IPS DF 4.7 (cell line): ENCODE measurements around the gene PSMB5.

Experiments
- DNase-seq: peaks from one replicate; pipeline ENCODE4 v3.0.0-alpha.2; 2013; ENCODE audit warnings: low spot score; ENCODE audit errors: extremely low read depth

Gene PSMB5

DNA sequence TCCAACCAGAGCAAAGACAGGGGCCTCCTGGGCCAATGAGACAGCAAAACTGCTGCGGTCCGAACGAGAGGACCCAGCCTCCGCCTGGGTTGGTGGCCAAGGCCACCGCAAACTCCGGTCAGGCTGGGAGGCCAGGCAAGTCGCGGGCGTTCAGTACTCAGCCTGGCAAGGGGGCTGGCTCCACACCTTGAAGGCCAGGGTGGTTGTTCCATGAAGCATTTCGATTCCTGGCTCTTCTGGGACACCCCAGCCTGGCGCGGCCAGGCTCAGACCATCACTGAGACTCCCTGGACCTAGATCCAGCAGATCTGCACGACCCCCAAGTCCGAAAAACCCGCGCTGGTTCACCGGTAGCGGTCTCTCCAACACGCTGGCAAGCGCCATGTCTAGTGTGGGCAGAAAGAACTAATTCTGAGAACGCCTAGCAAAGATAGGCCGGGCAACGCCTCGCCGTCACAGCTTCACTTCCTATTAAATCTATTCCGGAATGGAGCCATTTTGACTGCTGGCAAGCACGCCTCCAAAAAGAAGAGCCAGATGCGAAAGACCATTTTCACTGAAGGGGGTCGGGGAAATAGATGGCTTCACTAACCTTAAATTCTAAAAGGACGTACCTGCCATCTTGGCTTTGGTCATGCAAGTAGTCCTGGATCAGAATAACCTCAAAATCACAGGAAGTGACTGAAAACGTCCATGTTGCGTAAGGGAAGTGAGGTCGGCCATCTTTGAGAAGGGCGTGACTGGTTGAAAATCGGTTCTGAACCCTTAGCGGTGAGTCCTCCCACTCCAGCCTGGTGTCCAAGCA, at the start of gene PSMB5:
TSS of gene PSMB5 (minus strand) at position 403 of the 805 bp plus-strand sequence. CDS start at position 384, 19 bp downstream.
- peak; percentile 96 for DNase-seq

DNA sequence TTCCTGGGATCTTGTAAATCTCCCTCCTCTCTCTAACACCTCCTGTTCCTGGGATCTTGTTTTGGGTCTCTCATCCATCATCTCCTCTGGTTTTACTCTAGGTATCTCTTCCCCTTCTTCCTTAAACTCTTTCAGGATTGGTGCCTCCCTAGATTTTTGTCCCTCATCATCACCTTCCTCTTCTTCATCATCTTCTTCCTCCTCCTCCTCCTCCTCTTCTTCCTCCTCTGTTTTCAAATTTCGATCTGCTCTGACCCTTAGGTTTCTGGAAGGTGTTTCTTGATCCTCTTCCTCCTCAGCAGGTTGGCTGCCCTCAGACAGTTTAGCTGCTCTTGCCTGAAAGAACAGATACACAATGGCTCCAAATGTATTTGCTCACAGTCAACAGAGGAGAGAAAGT, 45.8 kb upstream of the PSMB5 start:
- DNase-seq, result no peak

DNA sequence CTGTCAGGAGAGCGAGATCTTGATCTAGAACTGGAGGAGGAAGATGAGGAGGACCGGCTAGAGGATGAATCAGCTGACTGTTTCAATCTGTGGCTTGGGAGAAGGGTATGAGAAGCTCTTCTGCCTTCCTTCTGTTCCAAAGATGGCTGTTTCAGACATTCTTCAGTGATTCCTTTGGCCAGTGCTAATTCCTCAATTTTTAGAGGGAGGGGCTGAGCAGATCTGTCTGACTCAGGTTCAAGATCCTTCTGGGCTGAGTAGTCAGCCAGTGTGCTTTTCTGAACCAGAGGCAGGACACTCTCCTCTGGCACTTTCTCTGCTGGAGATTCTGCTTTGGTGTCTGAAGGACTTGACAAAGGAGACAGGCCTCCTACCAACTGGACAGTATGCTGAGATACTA, 45.0 kb upstream of the PSMB5 start:
- no peak for DNase-seq

DNA sequence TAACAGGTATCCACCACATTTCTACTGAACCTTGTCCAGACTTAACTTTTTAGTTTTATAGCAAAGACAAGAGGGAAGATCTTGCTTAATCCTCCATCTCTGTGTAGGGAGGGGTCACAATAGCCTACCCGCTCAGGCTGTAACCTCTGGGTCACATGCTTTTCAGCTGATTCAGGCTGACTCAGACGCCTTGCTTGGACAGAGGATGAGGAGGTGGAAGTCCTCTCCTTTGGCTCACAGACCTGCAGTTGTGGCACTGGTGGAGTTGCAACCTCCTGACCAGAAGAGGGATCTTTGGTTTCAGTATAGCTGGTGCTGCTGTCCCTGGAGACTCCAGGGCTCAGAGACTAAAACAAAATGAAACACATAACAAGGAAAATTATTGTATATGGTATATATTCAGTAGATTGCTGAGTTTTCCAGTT, 44.0 kb upstream of the PSMB5 start:
- no peak for DNase-seq

DNA sequence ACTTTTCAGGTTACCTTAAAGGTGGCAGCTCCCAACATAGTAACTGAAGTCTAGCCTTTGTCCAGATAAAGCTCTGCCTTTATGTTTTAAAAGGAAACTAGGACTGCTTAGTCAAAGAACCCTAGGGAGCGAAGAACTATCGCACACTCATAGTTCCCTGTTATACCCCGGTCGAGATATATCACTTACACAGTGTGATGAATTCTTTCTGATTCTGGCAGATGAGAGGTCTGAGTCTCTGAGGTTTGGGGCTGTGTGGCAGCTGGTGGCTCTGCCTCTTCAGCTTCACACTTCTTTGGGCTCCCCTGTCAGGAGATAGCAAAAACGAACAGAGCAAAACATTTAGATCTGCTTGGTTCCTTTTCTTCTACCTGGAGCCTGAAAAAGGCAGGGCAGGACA, 43.3 kb upstream of the PSMB5 start:
- no peak for DNase-seq

DNA sequence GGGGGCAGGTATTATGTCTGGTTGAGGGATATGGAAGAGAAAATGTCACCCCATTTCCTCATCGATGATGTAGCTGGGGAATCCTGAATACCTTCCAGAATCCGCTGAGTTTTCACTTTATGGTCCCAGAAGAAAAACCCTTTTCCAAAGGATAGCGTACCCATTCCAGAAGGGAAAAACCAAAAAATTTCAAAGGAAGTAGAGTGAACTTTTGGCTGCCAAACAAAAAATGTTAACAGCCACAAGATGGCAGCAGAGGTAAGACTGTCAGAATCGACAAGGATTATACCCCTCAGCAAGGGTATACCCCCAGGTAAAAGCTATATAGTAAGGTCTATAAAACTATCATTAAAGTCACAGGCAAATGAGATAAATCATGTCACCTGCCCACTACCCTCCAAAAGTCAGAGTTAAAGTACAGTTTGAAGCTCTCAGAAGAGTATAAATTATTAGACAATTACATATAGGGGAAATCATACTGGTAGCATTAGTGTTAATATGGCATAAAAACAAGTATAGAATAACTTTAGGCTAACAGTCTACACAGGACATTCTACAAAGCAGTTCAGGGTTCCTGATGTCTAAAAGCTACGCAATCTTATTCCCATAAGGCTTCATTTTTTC, 42.2 kb upstream of the PSMB5 start:
- DNase-seq, result no peak

DNA sequence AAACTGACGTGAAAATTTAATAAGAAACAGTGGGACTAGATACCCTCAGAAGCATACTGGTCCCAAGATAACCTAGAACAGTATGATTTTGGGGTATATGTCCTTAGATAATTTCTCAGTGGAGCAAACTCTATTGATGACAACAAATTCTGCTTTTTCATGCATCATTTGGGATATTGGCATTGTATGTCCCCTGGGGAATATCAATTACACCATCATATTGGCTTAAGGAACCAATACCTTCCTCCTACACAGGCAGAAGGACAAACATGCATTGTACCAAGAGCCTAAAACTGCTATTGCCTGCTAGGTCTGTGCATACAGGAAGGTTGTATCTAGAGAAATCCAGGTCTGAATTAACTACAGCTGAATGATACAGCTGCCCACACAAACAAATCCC, 40.2 kb upstream of the PSMB5 start:
- no peak for DNase-seq

DNA sequence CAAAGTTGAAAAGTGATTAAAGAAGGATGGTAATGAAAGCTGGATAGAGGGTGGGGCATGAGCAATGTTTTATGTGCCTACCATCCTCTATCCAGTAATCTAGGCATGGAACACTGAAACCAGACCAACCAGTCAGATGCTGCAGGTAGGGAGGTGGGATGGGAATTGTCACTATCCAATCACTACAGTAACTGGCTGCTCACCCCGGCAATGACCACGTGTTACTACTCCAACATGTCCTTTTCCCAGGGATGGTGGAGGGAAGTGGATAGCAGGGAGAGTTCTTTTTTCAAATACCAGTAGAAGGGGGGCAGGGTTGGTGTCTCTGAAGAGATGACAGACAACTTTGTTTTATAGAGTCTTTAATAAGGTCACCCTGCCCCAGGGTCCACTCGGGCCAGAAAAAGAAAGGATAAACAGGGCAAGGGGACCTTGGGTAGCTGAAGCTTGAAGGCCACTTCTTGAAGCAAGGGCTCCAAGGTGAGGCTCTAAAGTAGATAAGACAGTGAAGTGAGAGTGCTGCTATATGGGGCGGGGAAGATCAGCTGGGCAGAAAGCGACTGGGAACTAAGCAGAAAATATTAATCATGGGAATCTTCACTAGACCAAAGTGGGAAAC, 37.3 kb upstream of the PSMB5 start:
- no peak for DNase-seq

DNA sequence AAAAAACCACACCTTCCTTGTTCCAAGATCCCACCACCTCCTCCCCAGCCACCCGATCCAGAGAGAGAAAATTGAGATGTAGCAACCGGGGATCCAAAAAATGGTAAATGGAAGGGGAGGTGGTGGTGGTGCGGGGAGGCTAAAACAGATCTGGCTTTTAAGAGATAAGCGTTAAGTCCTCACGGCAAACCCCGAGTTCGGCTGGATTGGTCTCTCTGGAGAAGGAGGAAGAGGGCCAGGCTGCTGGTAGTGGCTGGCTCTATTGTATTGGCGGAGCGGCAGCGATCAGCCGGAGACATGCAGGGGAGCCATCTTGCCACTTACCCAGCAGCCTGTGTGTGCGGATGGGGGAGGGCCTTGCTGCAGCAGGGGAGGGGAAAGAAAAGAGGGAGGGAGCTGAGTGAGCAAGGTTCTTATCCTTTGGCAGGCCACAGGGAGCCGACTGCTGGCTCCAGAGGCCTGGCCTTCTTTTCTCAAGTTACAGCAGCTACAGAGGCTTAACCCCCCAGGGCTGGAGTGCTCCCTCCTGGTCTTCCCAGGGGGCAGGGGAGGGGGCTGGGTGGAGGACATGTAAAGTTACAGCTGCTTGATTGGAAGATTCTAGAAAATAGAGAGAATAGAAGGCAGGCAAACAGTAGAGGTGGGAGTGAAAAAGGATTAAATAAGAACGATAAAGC, 36.7 kb upstream of the PSMB5 start:
- no peak for DNase-seq

DNA sequence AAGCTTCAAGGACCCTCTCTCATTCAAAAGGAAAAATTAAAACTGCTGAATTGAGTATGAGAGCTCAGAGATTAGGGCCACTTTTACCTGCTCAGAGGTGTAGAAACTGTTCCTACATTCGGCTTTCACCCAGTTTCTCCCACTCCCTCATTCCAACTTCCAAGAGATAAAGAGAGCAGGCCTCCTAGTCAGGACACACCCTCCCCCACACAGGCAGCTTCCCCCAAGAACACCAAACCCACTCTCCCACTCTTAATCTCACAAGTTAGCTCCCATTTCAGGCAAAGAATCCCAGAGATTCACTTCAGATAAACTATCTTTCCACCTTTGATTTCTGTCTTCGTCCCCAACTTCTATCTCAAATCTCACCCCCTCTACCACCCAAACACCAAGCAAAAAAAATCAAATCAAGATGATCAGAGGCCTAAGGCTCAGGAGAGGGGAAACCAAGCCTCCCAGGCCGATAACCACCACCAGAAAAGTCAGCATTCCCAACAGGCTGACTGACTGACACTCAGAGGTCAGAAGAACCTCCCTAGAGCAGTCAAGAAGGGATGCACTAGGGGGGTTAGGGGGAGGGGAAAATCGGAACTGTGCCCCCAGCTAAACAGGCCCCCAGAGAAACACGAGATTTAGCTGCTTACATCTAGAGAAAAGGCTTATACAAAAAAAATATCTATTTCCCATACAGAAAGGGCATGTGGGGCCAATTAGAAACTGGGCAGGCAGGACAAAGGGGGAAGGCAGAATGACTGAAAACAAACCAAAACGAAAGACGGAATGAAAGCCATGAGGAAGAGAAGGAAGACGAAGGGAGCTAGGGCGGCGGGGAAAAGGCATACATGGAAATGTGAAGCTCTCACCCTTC, 35.8 kb upstream of the PSMB5 start:
- DNase-seq, result no peak

DNA sequence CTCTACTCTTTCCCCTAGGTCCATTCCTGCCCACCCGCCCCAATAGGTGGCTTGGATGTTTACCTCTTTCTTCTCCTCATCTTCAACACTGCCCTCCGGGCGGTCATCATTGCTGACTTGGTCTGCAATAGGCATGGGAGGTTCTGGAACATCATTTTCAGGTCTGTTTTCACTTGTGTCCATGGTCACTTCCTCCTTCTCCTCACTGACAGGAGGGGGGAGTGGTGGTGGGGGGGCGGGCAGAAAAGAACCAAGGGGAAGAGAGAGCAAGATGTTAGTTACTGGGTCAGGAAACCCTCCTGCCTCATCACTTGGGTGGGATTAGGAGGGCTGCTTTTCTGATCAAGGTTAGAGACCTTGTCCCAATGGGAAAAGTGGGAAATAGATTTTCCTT, 34.7 kb upstream of the PSMB5 start:
- no peak for DNase-seq

DNA sequence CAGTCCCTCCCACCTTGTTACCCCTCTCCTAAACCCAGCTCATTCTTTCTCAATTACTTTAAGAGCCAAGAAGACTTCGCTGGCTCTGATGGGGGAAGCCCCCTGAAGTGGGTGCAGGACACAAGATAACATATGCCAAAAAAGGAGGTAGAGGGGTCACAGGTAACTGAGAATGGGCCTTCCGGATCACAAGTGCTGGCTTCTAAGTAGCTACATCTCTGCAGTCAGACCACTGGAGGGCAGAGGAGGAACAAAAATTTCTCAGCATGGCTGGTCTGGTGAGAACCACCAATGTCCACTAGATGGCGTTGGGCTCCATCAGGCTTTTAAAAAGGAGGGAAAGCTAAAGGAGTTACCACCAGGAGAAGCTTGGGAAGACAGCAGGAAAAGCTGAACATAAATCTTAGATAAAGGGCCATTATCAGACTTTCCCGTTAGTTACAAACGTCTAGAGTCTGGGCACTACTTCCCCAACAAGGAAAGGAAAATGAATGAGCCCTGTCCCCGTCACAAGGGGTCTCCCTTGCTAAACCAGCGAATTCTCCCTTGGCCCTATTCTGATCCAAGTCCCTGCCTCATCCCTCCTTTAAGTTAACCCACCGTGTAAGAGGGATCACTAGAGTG, 34.2 kb upstream of the PSMB5 start:
- peak; percentile 87 for DNase-seq

DNA sequence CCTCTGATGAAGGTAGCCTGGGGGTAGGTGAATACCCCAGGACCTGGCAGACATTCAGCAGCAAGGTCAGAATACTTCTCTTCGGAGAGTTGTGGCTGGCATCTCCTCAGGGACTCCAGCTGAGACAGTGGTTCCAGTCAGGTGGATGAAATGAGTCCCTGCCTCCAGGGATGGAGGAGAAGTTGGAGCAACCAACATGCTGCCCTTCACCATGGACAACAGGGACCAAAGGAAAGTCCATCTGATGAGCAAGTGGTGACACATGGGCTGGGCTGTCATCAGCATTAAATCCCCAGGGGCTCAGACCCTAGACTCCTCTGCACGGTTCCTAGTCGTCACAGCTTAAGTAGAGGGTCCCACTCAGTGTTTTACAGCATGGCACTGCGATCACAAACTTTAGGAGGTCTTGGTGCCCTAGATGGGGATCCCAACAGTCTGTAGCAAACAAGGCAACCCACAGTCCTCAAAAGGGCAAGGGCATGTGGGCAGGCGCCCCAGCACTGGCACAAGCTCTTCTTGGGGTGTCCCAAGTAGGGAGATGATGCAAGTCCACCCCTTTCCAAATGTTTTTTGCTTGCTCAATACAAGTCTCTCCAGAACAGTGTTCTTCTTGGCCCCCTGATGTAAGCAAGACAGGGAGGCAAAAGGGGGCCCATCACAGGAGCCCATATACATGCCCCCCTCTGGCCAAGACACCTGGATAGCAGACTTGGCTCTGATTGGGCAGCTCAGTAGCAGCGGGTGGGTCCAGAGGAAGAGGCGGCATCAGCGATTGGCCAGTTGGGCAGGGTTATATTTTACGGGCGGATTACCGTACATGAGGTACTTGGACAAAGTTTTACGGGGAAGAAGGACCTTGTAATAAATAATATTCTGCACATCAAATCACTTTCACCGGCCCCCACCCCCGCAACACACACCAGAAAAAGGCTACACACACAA, 33.4 kb upstream of the PSMB5 start:
- DNase-seq, result no peak

DNA sequence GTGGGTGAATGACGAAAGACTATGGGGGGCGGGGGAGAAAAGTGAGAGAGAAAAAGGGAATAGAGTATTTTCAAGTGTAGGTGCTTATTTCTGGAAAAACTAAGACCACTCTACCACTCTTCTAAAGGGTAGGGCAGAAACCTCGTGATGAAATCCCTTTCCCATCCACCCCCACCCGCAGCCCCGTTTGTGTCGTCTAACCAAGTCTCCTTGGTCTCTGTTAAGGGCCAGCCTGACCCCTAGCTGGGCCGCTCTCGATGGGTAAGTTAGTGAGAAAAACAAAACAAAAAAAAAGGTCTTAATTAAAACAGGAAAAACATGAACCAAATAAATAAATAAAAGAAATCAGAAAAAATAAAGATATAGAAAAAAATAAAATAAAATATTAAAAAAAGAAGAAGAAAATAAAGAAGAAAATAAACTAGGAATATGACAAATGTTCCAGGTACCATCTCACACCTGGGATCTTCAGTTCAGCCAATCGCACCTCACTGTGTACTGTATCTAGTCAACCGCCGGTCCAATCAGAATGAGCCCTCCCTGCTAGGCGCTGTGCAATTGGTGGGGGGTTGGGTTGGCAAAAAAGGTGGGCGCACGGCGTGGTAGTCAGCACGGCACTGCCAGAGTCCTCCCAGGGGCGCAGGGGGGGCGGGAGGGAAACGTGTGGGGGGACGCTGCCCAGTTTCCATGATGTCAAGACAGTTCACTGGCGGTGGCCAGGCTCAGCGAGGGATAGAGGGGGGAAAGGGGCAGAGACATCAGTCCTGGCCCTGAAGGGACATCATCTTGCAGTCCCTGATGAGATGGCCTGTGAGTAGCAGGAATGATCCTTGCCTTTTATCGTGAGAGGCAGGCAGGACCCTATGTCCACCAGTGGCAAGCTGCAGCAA, 32.4 kb upstream of the PSMB5 start:
- no peak for DNase-seq

DNA sequence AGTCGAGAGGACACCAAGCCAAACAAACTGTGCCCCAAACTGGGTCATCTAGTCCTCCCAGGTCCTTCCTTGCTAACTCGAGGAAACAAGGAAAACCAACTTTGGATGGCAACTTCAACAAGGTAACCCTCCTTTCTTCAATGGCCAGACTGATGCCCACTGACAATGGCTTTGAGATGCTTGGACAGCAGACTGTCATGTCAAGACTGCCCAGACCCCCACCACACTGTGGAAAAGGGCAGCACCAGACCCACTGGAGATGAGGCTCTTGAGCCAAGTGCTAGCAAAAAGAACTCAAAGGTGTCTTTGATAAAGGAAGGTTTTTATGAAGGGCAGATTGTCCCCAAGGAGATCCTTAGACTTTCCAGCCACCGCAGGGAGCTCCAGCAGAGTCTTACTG, 31.7 kb upstream of the PSMB5 start:
- DNase-seq, result no peak

DNA sequence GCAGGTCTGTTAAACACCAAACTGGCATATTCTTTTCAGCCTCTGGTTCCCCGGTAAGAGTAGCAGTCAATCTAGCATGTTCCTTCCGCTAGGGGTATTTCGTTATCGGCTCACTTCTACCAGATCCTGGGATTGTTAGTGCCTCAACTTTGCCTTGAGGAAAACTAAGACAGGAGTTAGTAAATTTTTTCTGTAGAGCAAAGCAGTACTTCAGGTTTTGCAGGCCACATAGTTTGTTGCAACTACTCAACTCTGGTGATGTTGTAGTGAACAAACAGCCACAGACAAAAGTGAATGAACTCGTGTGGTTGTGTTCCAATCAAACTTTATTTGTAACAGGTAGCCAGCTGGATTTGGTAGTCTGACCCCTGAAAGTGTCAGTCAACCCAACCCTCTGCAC, 28.9 kb upstream of the PSMB5 start:
- DNase-seq, result no peak

DNA sequence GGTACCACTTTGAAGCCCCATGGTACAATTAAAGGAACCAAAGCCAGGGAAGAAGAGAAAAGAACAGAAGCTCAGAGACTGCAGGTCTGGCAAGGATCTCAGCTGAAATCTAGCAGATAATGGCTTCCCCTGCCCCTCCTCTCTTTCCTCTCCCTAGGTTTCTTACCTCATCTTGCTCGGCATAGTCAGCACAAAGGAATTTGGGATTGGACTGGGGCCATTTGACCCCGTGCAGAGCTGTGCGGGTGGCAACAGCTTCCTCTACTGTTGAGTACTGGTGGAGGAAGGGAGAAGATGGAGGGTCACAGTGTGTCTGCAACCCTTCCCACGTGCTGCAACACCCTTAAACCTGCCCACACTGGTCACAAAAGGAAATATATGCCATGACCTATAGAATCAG, 27.3 kb upstream of the PSMB5 start:
- no peak for DNase-seq

DNA sequence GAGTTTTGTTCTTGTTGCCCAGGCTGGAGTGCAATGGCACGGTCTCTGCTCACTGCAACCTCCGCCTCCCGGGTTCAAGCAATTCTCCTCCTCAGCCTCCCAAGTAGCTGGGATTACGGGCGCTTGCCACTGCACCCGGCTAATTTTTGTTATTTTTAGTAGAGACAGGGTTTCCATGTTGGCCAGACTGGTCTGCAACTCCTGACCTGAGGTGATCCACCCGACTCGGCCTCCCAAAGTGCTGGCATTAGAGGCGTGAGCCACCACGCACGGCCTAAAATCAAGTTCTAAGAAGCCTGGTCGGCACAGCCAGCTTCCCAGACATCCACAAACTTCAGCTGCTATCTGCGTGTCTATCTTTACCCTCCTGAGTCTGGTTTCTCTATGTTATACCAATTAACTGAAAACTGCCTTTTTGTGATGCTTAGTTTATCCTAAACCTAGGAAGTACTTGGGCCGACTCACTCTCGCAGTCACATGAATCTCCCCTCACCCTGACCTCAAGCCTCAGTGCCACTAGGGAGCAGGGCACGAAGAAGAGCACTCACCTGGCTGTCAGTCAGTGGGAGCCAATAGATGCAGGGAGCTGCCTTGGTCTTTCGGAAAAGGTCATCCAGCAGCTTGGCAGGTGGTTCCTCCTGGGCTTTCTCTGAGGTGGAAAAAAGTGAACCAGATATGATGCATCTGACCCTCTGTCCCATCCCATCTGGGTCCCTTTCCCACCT, 26.0 kb upstream of the PSMB5 start:
- DNase-seq, result no peak
